GM18505 (cell line): ENCODE results near the gene CAMK1.

ENCODE experiments used
- ATAC-seq: cut with Tn5 transposase; IDR thresholded peaks from one replicate; pipeline ENCODE4 v1.9.1; 2021; ENCODE audit not compliant: unreplicated experiment
- POLR2A ChIP-seq: IDR thresholded peaks from 4 replicates; pipeline ENCODE4 v1.6.1; 2011; ENCODE audit warnings: borderline replicate concordance; ENCODE audit not compliant: insufficient read depth, insufficient read length; ENCODE audit errors: extremely low read depth

Gene CAMK1

GRCh38 chr3:9769426-9770275, at the start of gene CAMK1:
Gene CAMK1, minus strand, starts transcription at chr3:9769947. Its CDS starts 2,198 bp downstream, at chr3:9767749.
- TF ChIP-seq POLR2A, result no peak
- no peak for ATAC-seq

DNA sequence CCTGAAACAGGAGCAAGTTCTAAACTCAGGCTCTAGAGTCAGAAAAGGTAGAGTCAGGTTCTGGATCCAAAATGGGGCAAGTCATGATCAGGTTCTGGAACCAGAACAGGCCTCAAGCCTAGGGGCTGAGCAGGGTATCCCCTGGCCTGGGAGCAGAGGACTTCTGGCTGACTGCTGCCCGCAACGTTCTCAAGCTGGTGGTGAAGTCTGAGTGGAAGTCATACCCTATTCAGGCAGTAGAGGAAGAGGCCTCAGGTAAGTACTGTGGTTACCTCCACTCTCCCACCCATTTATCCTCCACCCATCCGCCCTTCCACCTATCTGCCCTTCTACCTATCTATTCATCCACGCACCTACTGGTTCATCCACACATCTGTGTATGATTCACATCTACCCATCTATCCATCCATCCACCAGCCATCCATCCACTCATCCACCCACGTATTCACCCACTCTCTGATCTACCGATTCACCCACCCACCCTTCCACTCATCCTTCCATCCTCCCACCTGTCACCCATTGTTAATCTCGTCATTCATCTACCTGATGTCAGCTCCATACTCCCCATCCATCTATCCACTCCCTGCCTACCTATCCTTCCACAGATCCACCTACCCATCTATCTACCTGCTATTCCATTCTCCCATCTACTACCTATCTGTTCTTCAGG, 49.1 kb upstream of the CAMK1 start:
- no peak for ATAC-seq
- no peak for TF ChIP-seq POLR2A

DNA sequence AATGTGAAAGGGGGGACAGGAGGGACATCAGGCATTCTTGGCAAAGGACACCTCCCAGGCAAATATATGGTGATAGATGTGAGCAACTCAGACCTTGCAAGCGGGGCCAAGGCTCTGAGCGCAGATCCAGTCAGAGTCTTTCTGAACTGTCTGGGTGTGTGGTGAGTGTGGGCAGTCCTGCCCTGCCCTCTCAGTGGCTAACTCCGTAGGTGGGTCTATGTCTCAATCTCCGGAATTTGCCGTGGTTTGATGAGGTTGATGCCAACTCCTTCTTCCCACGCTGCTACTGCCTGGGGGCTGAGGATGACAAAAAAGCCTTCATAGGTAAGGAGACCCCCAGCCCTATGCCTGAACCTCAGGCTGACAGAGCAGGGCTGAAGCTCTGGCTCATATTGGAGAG, 47.7 kb upstream of the CAMK1 start:
- no peak for ATAC-seq
- no peak for TF ChIP-seq POLR2A

DNA sequence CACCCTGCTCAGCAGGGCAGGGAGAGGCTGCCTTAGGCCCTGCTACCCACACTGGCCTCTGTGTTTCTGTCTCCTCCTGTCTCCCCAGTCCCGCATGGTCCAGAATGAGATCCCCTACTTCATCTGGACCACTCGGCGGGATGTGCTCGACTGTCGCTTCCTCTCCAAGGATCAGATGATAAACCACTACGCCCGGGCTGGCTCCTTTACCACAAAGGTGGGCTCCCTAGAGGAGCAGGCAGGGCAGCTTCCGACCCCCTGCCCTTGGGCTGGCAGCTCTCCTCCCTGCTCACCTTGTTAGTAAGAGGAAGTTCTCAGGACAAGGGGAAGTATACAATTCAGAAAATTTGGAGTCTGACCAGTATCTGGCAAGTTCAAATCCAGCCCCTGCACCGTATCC, 46.2 kb upstream of the CAMK1 start:
- TF ChIP-seq POLR2A, result no peak
- ATAC-seq, result no peak

DNA sequence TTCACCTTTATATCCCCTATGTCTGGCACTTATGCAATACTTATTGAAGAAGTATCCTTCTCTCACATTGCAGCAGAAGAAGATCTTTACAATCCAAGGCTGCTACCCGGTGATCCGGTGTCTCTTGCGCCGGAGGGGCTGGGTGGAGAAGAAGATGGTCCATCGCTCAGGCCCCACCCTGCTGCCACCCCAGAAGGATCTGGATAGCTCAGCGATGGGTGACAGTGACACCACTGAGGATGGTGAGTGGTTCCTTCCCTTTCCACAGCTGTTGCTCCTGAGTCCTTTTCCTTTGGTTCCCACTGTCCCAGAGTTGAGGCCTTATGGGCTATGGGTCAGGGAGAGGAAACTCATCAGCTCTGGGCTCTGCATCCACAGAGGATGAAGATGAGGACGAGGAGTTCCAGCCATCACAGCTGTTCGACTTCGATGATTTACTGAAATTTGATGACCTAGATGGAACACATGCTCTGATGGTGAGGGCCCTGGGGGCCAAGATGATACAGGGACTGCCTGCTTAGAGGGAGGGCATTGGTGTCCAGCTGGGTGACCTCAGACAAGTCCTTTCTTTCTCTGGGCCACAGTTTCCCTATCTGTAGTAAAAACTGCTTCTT, 43.2 kb upstream of the CAMK1 start:
- ATAC-seq, result no peak
- no peak for TF ChIP-seq POLR2A

DNA sequence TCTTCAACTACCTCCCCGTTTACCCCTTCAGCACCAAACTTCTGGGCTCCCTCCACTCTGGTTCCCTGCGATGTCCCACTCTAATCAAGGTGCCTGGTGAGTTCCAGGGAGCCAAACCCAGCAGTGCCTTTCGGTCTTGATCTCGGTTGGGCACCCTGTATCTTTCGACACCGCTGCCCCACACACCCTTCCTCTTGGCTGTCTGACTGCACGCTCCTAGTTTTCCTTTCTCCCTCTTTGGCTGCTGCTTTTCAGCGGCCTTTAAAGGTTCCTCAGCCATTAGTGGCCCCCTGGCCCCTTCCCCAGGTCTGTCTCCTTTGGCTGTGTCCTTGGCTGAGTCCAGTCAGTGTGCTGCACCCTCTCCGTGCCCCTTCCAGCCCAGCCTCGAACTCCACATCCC, 41.1 kb upstream of the CAMK1 start:
- no peak for ATAC-seq

GRCh38 chr3:9810433-9810770, 40.7 kb upstream of the CAMK1 start:
- no peak for TF ChIP-seq POLR2A
- ATAC-seq, result no peak

More for the DNA sequence above, 41.1 kb upstream of the CAMK1 start:
- TF ChIP-seq POLR2A, result no peak

GRCh38 chr3:9809615-9810432, 40.1 kb upstream of the CAMK1 start, which contains the start of gene TTLL3:
Gene TTLL3, plus strand, starts transcription at chr3:9810262. Its CDS starts 400 bp downstream, at chr3:9810662.
- peak; percentile 58 for TF ChIP-seq POLR2A

GRCh38 chr3:9809239-9809614, 39.5 kb upstream of the CAMK1 start:
- no peak for TF ChIP-seq POLR2A
- no peak for ATAC-seq

More at GRCh38 chr3:9809615-9810432, 40.1 kb upstream of the CAMK1 start, which contains the start of gene TTLL3:
- no peak for ATAC-seq

GRCh38 chr3:9808345-9809037, 38.7 kb upstream of the CAMK1 start:
- ATAC-seq, result peak; percentile 46
- TF ChIP-seq POLR2A, result peak; percentile 48

GRCh38 chr3:9807981-9808344, 38.2 kb upstream of the CAMK1 start:
- no peak for TF ChIP-seq POLR2A
- ATAC-seq, result no peak

DNA sequence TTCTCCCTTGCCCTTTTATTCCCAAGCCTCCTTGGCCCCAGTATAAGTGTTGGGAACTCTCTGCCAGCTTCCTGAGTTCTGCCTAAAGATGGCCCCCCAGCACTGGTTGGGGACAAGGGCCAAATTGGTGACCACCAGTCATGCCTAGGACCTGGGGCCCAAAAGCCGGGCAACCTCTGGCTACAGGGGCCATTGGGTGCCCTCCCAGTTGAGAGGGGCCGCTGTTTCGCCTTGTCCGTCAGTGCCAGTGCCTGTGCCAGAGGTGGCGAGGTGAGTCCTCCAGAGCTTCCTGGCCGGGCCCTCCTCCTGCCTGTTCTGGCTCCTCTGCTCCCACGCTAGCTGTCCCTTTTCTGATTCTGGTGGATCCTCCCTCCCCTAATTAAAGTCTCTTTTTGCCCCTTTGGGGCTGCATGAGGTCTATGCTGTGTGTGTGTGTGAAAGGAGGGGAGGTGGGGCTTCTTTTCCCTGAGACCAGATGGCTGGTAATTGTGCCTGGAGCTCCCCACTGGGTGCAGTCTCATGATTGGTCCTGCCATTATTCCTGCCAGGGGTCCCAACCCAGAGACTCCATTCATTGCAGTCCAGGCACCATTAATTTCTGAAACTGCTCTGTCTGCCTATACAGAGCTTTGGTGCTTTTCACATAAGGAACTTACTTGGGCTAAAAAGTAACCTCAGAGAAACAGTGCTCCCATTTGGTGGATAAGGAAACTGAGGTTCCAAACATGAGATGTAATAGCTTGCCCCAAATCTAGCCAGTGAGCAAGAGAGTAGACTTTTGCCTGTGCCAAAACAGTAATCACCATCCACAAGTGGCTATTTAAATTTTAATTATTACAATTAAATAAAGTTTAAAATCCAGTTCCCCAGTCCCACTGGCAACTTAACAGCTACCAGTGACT, 37.2 kb upstream of the CAMK1 start:
- no peak for TF ChIP-seq POLR2A
- no peak for ATAC-seq

DNA sequence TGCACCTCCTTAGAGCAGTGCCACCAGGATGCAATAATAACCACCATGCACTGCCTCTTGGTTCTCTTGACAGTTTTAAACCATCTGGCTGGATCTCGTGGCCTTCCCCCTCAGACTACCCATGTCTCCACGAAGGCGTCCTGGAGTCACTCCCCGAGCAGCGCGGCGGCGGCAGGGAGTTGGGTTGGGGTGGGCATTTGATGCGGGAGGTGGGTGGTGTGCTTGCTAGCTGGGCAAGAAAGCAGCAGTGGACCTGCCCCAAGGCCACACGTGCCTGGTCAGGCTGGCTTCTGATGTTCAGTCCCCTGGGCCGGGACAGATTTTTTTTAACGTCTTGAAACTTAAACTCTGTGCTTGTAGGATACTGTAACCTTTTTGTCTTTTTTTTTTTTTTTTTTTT, 36.4 kb upstream of the CAMK1 start:
- no peak for ATAC-seq
- no peak for TF ChIP-seq POLR2A
